Keratinocyte (primary cell): Measurements from ENCODE around the gene TC2N.

Source experiments
- CTCF ChIP-seq, 3 experiments: IDR thresholded peaks in 1 of 3; conservative IDR thresholded peaks in 1 of 3; optimal IDR thresholded peaks in 1 of 3; 2 replicates in 2 of 3; 3 replicates in 1 of 3; pipeline versions ENCODE3 to v1.5.1; 2011; ENCODE audit warnings: low read length in 3 of 3, mild to moderate bottlenecking in 3 of 3, moderate library complexity in 2 of 3, control low read depth in 1 of 3, inconsistent platforms in 1 of 3; ENCODE audit not compliant: insufficient read depth in 2 of 3; ENCODE audit errors: extremely low read depth in 1 of 3
- EZH2 ChIP-seq: IDR thresholded peaks from one replicate; pipeline ENCODE4 v1.6.1; 2012; ENCODE audit warnings: inconsistent platforms, mild to moderate bottlenecking, low read length, moderate library complexity

- TF ChIP-seq CTCF (optimal IDR thresholded peaks at IDR 0.05 in 1 of 3, IDR thresholded peaks at IDR 0.05 in 1 of 3, conservative IDR thresholded peaks at IDR 0.05 in 1 of 3; ENCODE audit: extremely low read depth in 1 of 3, insufficient read depth in 2 of 3, low read length in 3 of 3) (no peak), EZH2 (no peak)
These were observed 2.2 kb upstream of the TC2N start for GRCh38 chr14:91869556-91869955.
